ENCODE measurements around the gene CCDC90B. TPM values are rescaled to one million over a fixed set of nuclear protein-coding genes. Genes with fewer than 3 reads are reported as not detected.
"Not testable (repeated sequence)": the region's sequence is repeated elsewhere in the genome, so short reads cannot be mapped to it uniquely, and the experiment has no call there.

Gene CCDC90B
- total RNA-seq, 1 donor = 60.8 TPM

- Histone ChIP-seq H3K4me1 (ENCODE audit: insufficient read depth, low read length) (peaks cover 19% of the 10 kb centered on the region), H4K20me1 (ENCODE audit: insufficient read depth, low read length) (peaks cover under 1% of the 10 kb centered on the region), H3K79me2 (ENCODE audit: insufficient read depth, low read length) (peaks cover 33% of the 10 kb centered on the region), H3K36me3 (ENCODE audit: insufficient read depth, low read length) (peaks cover 21% of the 10 kb centered on the region), H3K27ac (ENCODE audit: low read depth, low read length) (no peak overlapping the region), H3K9me3 (ENCODE audit: low read depth, low read length) (no peaks in the 10 kb centered on the region), H2AFZ (ENCODE audit: low read length) (no peak overlapping the region), H3K4me2 (ENCODE audit: insufficient read depth, low read length) (no peak overlapping the region), H3K27me3 (ENCODE audit: insufficient read depth, low read length) (no peaks in the 10 kb centered on the region), H3K4me3 (ENCODE audit: insufficient read depth, low read length) (no peak overlapping the region)
- TF ChIP-seq, protein P1, sequence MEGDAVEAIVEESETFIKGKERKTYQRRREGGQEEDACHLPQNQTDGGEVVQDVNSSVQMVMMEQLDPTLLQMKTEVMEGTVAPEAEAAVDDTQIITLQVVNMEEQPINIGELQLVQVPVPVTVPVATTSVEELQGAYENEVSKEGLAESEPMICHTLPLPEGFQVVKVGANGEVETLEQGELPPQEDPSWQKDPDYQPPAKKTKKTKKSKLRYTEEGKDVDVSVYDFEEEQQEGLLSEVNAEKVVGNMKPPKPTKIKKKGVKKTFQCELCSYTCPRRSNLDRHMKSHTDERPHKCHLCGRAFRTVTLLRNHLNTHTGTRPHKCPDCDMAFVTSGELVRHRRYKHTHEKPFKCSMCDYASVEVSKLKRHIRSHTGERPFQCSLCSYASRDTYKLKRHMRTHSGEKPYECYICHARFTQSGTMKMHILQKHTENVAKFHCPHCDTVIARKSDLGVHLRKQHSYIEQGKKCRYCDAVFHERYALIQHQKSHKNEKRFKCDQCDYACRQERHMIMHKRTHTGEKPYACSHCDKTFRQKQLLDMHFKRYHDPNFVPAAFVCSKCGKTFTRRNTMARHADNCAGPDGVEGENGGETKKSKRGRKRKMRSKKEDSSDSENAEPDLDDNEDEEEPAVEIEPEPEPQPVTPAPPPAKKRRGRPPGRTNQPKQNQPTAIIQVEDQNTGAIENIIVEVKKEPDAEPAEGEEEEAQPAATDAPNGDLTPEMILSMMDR (IDR thresholded peaks at IDR 0.05; ENCODE audit: extremely low read depth, low read depth, low read length) = no peak
- DNase-seq (ENCODE audit: insufficient read length, low spot score, missing footprints) = peak; percentile 76
Measured at GRCh38 chr11:83278351-83278750, 7.8 kb downstream of the CCDC90B start.

DNA sequence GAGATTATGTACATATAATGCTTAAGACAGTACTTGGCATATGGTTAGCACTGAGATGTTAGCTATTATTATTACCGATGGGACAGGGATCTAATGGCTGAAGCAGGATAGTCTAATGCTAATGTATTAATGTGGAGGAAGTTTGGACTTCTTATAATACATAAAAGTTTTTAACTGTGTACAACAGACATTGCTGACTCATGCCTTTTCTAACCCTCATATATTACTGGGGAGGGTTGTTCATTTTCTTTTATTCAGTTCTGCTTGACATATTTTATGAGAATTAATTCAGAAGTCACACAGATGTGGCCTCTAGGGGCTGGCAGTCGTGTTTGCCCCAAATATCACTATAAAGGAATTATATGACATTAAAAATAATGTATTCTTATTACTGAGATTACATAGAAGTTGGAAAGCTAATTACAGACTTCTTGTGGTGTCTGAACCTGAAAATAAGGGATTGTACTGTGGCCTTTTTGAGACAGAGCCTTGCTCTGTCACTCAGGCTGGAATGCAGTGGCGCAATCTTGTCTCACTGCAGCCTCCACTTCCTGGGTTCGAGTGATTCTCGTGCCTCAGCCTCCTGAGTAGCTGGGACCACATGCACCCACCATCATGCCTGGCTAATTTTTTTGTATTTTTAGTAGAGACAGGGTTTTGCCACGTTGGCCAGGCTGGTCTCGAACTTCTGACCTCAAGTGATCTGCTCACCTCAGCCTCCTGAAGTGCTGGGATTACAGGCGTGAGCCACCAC is 10.1 kb downstream of the CCDC90B start:
- no peaks in the 10 kb centered on the region for H3K27me3 ChIP-seq (ENCODE audit: insufficient read depth, low read length)
- H3K4me1 ChIP-seq (ENCODE audit: insufficient read depth, low read length) = peaks cover 11% of the 10 kb centered on the region
- no peak overlapping the region for H2AFZ ChIP-seq (ENCODE audit: low read length)
- H3K4me2 ChIP-seq (ENCODE audit: insufficient read depth, low read length) = no peak overlapping the region
- peaks cover 12% of the 10 kb centered on the region for H3K79me2 ChIP-seq (ENCODE audit: insufficient read depth, low read length)
- H3K9me3 ChIP-seq (ENCODE audit: low read depth, low read length) = no peaks in the 10 kb centered on the region
- no peak overlapping the region for H3K27ac ChIP-seq (ENCODE audit: low read depth, low read length)
- no peaks in the 10 kb centered on the region for H4K20me1 ChIP-seq (ENCODE audit: insufficient read depth, low read length)
- no peak overlapping the region for H3K4me3 ChIP-seq (ENCODE audit: insufficient read depth, low read length)
- TF ChIP-seq, protein P1 (IDR thresholded peaks at IDR 0.05; ENCODE audit: extremely low read depth, low read depth, low read length) = no peak
- no peak for DNase-seq (ENCODE audit: insufficient read length, low spot score, missing footprints)
- peaks cover 25% of the 10 kb centered on the region for H3K36me3 ChIP-seq (ENCODE audit: insufficient read depth, low read length)

DNA sequence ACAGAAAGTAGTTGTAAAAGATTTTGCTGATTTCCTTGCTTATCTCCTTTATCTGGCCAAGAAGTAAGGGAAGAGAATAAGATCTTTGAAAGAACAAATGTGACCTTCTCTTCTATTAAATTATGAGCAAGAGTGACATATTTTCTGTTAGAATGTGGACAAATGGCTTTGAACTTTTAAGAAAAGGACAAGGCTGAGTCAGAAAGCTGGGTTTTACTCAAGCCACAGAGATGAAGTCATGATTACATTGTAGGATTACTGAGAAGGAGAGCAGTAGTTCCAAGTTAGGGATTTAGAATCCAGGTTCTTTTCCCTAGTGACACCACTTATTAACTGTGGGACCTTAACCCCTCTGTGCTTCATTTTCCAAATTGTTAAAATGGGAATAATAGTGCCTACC is 13.5 kb downstream of the CCDC90B start:
- H4K20me1 ChIP-seq (ENCODE audit: insufficient read depth, low read length) = no peaks in the 10 kb centered on the region
- H3K4me3 ChIP-seq (ENCODE audit: insufficient read depth, low read length) = no peak overlapping the region
- no peaks in the 10 kb centered on the region for H3K27me3 ChIP-seq (ENCODE audit: insufficient read depth, low read length)
- H2AFZ ChIP-seq (ENCODE audit: low read length) = no peak overlapping the region
- DNase-seq (ENCODE audit: insufficient read length, low spot score, missing footprints) = no peak
- peaks cover 18% of the 10 kb centered on the region for H3K36me3 ChIP-seq (ENCODE audit: insufficient read depth, low read length)
- H3K4me1 ChIP-seq (ENCODE audit: insufficient read depth, low read length) = peaks cover 8% of the 10 kb centered on the region
- peaks cover 4% of the 10 kb centered on the region for H3K79me2 ChIP-seq (ENCODE audit: insufficient read depth, low read length)
- peak overlapping the region; percentile 62 for H3K27ac ChIP-seq (ENCODE audit: low read depth, low read length)
- peak overlapping the region; percentile 10 for H3K4me2 ChIP-seq (ENCODE audit: insufficient read depth, low read length)
- H3K9me3 ChIP-seq (ENCODE audit: low read depth, low read length) = no peaks in the 10 kb centered on the region
- TF ChIP-seq, protein P1 (IDR thresholded peaks at IDR 0.05; ENCODE audit: extremely low read depth, low read depth, low read length) = no peak

DNA sequence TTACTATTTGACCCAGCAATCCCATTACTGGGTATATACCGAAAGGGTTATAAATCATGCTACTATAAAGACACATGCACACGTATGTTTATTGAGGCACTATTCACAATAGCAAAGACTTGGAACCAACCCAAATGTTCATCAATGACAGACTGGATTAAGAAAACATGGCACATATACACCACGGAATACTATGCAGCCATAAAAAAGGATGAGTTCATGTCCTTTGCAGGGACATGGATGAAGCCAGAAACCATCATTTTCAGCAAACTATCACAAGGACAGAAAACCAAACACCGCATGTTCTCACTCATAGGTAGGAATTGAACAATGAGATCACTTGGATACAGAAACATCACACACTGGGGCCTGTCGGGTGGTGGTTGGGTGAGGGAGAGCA is 14.4 kb downstream of the CCDC90B start:
- H3K4me1 ChIP-seq (ENCODE audit: insufficient read depth, low read length); H3K27me3 ChIP-seq (ENCODE audit: insufficient read depth, low read length); H3K79me2 ChIP-seq (ENCODE audit: insufficient read depth, low read length); H2AFZ ChIP-seq (ENCODE audit: low read length); H3K4me3 ChIP-seq (ENCODE audit: insufficient read depth, low read length); H3K4me2 ChIP-seq (ENCODE audit: insufficient read depth, low read length); H3K27ac ChIP-seq (ENCODE audit: low read depth, low read length); H4K20me1 ChIP-seq (ENCODE audit: insufficient read depth, low read length); DNase-seq (ENCODE audit: insufficient read length, low spot score, missing footprints); H3K9me3 ChIP-seq (ENCODE audit: low read depth, low read length): not testable (repeated sequence)
- peaks cover 12% of the 10 kb centered on the region for H3K36me3 ChIP-seq (ENCODE audit: insufficient read depth, low read length)

GRCh38 chr11:83269080-83269479 is 17.1 kb downstream of the CCDC90B start:
- H3K9me3 ChIP-seq (ENCODE audit: low read depth, low read length); H3K79me2 ChIP-seq (ENCODE audit: insufficient read depth, low read length); H4K20me1 ChIP-seq (ENCODE audit: insufficient read depth, low read length); H3K4me3 ChIP-seq (ENCODE audit: insufficient read depth, low read length); H3K27me3 ChIP-seq (ENCODE audit: insufficient read depth, low read length); DNase-seq (ENCODE audit: insufficient read length, low spot score, missing footprints); H2AFZ ChIP-seq (ENCODE audit: low read length); H3K27ac ChIP-seq (ENCODE audit: low read depth, low read length); H3K4me2 ChIP-seq (ENCODE audit: insufficient read depth, low read length): not testable (repeated sequence)
- Histone ChIP-seq H3K4me1 (ENCODE audit: insufficient read depth, low read length) (peaks cover 11% of the 10 kb centered on the region), H3K36me3 (ENCODE audit: insufficient read depth, low read length) (peaks cover 14% of the 10 kb centered on the region)

All from osteoblast (primary cell).